ENCODE measurements around the gene SYNDIG1. TPM values are rescaled to one million over a fixed set of nuclear protein-coding genes. Genes with fewer than 3 reads are reported as not detected.

Gene SYNDIG1
- total RNA-seq, 1 donor from 2014 or later: 5.7 TPM

DNA sequence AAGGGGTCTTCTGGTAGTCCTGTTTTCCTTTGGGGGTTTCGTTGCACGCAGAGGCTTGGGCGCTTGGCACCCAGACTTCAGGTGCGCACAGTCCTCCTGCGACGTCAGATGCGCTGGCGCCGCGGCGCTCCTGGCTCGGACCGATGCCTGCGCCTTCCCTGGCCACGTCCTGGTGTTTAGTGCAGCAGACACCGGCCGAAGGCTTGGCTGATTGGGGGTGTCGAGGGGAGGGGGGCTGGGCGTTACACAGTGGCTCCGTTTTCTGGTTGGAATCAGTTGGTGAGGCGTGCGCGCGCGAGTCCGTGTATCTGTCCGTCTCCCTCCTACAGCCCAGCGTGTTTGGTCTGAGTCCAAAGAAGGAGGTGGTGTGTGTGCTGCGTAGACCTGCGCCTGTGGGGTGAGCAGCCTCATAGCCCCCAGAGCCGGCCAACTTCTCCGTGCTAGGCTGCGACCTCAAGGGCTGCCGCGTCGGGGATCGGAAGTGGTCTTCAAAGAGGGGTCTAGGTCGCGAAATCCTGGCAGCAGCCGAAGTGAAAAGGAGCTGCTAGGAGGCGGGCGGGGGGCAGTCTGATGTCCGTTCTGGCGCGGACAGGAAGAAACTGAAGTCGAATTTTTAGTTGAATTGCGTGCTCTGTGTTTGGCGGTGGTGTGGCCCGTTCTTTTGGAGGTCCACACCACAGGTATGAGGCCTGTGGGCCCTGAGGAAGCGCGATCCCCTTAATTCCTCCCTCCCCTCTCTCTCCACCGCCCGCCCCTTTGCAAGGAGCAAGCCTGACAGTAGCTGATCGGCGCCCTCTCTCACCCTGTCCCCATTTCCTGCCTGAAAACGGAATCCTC, 1.5 kb downstream of the SYNDIG1 start:
- DNase-seq (ENCODE audit: low spot score): no peak

DNA sequence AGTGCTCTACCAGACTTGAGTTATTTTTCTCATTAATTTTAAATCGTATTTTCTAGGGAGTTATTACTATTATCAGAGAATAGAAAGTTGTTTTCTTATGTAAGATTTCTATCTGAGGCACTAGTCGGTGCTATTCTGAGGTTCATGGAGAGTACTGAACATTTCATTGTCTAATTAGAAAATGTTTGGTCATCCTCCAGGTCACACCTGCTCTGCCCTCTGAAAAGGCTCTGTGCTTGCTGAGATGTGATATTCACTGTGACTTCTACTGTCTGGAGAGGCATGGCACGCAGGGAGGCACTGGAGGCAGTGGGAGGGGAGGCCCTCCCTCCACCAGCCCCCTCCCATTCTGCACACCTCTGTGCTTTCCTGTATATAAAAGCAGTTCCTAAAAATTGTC, 3.0 kb downstream of the SYNDIG1 start:
- DNase-seq (ENCODE audit: low spot score): no peak

DNA sequence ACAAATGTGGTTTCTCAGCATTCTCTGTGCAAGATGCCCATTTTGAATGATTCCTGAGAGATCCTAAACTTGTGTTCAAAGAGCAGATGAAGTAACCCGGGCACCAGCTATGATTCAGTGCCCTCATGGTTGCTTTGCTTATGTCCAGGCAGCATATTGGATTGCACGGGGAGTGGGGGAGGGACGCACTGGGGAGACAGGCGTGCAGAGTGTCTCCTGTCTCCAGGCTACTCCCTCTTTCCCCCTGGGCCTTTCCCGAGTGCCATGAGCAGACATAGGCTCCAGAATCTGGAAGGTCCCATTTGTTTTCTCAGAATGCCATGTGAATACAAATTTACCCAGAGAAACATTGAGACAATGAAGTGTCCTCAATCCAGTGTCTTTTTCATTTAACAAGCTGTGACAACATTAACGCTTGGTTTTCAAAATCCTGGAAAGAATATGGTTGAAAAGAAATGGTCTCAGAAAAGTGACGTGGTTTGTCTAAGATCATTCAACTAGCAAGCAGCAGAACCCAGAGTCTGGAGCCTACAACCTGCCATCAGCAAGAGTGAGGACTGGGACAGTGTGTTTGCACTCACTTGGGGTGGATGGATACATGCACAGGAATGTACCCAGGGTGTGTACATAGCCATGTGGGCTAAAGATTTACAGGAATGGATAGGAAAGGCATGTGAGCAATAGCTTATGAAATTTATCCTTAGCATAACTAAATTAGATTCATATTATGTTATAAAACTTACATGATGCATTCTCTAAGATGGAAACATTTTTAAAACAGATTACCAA, 4.2 kb downstream of the SYNDIG1 start:
- no peak for DNase-seq (ENCODE audit: low spot score)

DNA sequence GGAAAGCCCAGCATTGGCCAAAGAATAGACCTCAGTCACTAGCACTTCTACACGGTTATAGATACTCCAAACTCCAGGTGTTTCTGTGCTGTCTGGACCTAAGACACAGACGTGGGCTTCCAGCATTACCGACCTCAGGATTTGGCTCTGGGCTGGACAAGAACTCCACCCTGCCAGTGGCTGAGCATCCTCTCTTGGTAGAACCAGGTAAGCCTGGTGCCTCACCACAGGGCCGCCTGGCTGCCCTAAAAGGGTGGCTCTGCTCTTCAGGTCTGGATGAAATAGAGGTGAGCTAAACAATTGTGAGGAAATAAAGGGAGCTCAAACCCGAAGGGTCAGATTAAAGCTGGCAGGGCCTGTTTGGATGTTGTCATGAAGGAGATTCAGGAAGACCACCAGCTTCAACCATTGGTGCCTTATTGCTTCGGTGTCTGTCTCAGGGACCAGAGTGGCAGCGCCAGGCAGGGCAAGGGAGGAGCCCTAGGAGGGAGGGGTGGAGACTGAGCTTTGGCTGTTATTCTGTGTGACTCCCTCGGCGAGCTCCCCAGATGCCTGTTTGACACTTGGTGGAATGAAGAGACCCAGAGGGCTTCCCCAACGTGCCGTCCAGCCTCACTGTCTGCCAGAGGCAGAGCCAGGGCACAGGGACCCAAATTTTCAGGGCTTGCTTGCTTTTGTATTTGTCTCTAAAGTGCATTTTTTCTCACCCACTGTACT, 8.6 kb downstream of the SYNDIG1 start:
- DNase-seq (ENCODE audit: low spot score): no peak

DNA sequence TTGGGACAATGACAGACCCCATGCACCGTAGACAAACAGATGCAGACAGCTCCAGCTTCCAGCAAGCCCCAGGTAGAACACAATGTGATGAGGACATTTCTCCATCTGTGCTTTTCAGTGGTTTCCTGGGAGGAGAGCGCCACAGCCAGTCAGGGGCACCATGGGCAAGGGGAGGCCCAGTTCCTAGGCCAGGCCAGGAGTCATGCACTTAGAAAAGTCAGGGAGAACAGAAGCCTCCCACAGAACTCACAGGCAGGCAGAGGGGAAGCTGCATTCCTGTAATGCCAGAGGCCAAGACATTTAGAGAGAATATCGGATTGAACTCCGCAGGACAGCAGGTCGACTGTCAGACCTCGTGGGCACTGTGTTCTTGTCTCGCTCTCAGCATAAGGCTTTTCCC, 9.2 kb downstream of the SYNDIG1 start:
- no peak for DNase-seq (ENCODE audit: low spot score)

DNA sequence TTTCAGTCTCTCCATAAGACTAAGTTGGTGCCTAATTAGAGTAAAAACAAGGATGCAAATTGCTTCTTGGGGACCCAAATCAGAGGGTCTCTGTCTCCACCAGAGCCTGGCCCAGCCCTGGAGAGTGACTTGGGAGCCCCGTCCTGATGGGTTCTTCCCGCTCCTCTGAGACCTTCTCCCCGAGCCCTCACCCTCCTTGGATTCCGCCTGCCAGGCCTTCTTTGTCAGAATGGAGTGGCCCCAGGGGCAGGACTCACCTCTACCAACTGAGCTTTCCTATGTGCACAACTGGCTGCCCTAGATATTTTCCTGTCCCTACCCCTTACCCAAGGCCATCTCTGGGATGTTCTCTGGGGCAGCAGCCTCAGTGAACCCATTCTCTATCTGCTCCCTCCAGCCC, 9.7 kb downstream of the SYNDIG1 start:
- DNase-seq (ENCODE audit: low spot score): no peak

DNA sequence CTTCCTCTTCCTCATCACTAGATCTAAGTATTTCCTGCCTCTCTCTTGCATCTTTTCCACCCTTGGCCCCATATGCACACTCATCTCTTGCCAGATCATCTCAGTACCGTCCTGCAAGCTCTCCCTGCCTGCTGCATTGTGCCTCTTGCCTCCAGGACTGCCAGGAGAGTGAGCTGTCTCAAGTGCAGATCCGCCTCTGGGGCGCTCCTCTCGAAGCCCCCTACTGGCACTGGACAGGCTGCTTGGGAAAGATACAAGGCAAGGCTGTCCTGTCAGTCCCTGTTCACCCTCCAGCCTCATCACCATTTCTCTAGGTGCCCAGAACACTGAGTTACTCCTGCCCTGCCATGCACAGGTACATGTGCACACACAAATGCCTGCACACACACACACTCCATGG, 10.2 kb downstream of the SYNDIG1 start:
- no peak for DNase-seq (ENCODE audit: low spot score)

DNA sequence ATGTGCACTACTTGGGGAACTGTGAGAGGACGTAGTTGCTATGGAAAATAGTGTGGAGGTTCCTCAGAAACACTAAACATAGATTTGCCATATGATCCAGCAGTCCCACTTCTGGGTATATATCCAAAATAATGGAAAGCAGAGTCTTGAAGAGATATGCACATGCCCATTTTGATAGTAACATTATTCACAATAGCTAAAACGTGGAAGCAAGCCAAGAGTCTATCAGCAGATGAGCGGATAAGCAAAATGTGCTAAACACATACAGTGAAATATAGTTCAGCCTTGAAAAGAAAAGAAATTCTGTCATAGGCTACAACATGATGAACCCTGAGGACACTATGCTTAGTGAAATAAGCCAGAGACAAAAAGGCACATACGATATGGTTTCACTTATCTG, 11.1 kb downstream of the SYNDIG1 start:
- no peak for DNase-seq (ENCODE audit: low spot score)

DNA sequence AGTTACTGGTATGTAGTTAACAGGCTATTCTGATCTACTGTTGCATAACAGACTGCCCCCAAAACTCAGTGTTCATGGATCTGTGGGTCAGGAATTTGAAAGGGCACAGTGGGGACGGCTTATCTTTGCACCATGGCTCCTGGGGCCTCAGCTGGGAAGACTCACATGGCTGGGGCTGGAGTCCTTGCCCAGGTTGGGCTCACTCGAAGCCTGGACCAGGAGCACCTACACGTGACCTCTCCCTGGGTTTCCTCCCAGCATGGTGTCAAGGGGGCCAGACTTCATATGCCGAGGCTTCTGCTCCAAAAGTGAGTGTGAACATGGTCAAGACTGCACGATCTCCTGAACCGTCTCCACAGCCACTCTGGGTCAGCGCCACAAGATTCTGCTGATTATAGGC, 11.7 kb downstream of the SYNDIG1 start:
- no peak for DNase-seq (ENCODE audit: low spot score)

DNA sequence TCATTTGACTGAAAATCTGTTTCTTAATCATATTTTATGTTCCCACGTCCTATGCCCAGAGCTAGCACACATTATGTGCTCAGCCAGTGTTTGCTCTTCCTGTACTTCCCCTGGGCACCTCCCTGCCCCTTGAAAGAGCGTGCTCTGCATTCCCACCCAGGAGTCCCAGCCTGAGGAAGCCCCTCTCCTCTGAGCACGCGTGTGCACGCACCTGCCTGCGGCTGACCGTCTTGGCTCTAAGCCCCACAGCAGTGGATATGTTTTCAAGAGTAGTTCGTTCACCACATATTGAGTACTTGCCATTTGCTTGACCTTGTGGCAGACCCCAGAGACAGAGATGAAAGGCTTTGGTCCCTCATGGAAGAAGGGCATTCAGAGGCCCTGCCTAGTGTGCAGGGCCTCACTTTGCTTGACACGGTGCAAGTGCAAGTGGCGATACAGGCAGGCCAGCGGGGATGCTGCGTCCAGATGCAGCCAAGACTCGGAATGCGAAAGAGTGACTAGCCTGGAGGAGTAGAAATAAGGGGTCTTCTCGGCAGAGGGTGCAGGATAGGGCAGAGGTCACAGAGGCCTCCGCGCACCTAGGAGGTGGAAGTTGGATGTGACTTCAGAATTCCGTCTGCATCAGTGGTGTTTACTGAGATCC, 14.1 kb downstream of the SYNDIG1 start:
- no peak for DNase-seq (ENCODE audit: low spot score)

DNA sequence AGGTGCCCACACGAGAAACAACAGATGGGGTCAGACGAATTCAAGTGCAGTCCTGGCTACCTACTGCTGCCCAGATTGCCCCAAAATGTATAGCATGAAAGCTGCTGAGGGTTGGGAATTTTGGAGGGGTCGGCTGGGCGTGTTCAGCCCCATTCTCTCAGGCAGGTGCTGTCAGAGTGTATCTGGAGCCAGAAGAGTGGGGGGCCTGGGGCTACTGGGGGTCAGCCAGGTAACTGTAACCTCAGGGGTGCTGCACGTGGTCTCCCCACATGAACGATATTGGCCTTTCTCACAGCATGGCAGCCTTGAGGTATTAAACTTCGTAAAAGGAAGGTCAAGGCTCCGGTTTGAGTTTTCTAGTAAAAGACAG, 14.6 kb downstream of the SYNDIG1 start:
- no peak for DNase-seq (ENCODE audit: low spot score)

DNA sequence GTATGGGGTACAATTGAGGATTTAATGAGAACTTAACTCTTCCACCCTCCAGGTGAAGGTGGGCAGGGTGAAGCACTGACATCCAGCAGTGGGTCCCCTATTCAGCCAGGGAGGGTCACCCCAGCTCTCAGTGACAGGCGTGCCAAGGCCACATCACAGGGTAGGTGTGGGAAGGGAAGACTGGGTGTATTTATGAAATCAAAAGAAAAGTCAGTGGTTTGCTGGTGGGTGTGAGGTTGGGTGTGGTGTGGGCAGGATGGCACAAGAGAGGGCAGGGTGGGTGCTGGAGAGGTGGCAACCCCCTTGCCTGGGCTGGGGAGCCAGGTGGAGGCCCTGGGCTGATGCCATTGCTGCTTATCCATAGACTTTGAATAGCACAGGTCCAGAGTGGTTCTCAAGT, 16.6 kb downstream of the SYNDIG1 start:
- DNase-seq (ENCODE audit: low spot score): no peak

DNA sequence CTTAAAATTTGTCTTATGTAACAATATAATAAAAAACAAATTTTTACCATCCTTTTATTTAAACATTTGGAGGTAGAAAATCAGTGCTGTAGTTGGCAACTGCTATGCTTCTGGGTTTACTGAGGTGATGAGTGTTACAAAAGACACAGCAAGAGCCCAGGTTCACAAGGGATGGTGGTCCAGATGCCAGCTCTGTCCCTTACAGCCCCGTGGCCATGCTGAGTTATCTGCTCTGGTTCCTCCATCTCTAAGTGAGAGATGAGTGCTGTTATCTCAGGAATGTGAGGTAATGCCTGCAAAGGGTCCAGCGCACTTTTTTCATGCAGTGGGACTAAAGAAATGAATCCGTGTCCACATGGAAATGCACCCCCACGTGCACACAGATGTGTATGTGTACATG, 17.8 kb downstream of the SYNDIG1 start:
- DNase-seq (ENCODE audit: low spot score): no peak

DNA sequence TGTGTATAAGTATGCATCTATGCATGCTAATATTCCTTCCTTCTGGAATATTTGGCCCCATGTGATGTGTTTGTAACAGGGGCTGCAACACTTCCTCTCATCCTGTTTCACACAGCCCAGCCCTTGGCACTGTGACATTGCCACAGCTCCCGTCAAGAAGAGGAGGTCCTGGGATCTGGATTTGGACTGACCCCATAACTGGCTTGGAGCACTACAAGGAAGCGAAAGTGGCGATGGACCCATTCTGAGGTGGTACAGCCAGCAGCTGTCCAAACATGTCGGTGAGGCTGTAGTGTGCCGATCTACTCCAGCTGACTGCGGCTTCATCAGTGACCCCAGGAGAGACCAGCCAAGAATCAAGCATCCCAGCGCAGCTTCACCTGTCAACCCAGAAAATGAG, 18.2 kb downstream of the SYNDIG1 start:
- DNase-seq (ENCODE audit: low spot score): no peak

DNA sequence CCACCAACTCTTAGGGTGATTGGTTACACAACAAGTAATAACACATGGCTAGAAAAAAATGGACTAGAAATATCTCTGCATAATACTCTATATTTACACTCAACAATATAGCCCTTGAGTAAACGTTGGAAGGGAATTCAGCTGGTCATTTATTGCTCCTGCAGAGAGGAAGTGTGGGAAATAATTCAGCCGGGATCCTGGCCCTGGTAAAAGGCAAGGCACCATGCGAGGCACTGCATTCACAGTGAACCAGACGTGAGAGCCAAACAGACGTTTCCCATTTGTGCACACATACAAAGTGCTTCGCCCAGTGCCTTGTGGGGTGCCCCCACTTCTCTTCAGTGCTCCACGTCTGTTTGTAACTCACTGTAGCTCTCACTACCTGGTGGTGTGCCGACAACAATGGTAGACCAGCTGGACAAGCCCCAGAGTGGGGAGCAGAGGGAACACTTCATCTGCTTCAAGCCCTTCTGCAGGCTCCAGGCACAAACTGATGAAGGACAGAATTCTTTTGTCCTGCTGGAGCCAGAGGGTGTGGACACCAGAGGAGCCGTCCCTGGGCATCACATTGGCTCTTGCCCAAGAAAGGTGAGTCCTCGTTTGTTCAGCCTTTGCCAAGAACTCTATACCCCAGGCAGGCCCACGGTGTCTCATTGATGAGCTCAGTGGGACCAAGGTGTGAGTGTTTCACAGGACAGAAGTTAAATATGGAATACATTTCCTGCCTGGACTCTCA, 18.8 kb downstream of the SYNDIG1 start:
- DNase-seq (ENCODE audit: low spot score): no peak

DNA sequence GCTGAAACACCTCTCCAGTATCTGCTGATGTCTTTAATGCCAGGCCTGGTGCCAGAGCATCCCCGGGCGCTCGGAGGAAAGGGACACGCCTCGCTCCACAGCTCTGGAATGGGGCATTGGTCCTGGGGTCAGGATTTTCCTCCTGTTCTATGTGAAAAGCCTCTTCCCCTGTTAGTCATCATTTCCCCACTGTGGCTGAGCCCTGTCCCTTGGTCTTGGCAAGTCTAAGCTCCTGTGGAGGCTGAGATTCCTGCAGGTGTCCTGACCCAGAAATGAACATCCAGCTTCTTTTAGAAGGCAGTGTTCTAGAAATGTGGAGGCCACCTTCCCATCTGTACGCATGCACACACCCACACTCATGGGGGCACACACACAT, 19.4 kb downstream of the SYNDIG1 start:
- no peak for DNase-seq (ENCODE audit: low spot score)

DNA sequence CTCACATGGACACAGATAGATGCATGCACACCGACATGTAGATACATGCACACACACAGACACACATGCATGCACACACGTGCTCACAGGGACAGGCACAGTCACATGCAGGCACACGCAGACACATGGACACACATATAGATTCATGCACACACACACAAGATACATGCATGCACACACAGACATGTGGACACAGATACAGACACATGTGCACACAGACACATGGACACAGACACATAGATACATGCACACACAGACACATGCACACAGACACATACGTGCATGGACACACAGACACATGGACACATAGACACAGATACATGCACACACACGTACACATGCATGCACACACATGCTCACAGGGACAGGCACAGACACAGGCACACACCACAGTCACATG, 19.8 kb downstream of the SYNDIG1 start:
- DNase-seq (ENCODE audit: low spot score): no peak

DNA sequence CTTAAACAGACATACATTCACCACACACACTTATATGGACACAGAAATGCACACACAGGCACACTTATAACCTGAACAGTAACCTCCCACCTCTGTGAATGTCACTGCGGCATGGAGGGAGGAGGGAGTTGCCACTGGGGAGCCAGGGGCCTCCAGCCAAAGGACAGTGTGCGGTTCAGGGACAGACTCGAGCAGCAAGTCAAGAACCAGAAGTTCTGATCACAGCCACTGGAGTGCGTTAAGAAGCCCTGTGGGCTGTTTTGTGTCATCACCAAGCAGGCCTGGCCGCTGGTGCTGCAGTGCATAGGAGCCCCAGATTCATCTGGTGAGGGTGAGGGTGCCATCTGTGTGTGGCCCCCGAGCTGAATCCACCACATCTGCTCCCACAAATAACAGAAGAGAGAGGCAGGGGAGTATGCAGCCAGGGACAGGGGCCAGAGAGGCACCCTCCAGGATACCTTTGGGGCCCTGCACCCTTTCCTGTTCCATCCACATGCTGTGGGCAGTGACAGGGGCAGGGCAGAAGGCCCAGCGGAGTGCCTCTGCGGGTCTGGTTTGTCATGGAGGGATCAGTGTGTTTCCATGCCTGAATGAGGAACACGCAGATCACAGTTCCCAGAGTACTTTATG, 20.3 kb downstream of the SYNDIG1 start:
- DNase-seq (ENCODE audit: low spot score): no peak

DNA sequence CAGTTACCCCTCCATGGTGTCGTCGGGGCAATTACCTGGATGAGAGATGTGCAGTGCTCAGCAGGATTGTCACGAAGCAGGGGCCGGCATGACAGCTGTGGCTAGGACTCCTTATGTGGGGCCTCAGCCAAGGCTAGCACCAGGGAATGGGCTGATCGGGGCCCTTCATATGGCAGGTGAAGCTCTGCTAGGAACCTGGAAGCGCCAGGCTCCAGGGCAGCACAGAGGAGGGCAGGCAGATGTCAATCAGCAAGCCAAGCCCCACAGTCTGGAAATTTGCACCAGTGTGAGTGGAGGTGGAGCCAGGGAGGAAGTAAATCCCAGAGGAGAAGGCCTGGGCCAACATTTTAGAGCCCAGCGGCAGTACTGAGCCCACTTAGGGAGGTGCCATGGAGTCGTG, 21.2 kb downstream of the SYNDIG1 start:
- no peak for DNase-seq (ENCODE audit: low spot score)

DNA sequence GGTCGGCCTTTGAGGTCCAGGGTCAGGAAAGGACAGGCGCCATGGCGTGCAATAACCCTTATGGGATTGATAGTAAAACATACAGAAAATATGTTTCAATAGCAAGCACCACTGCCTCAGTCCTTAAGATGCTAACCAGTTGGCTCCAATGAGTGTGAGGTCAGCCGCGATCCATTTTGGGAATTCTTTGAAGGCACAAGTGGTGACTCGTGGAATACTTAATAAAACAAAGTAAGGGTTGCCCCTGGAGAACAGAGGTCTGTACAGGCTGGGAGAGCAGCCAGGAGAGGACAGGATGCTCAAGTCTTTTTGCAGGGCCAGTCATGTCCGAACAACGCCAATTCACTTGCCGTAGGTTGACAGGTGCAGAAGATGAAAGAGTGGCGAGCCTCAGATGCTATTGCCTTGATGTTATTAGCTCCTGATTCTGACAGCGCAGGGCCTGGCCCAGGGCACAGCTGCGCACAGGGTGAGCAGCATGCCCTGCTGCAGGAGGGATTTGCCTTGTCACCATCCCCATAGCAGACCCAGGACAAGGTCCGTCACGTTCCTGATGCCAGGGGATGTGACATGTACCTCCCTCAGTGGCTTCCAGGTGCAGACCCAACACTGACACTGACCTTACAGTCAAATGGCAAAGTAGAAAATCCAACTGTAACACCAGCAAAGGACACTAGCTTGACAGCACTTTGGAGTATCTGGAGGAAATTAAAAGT, 21.8 kb downstream of the SYNDIG1 start:
- no peak for DNase-seq (ENCODE audit: low spot score)
